GM12874 (cell line): Measurements from ENCODE around the gene RREB1.

Experiments used
- CTCF ChIP-seq: IDR thresholded peaks from 2 replicates; pipeline ENCODE4 v1.5.1; 2011; ENCODE audit warnings: low read depth, mild to moderate bottlenecking, control low read depth, low read length, moderate library complexity; ENCODE audit not compliant: insufficient read depth

Gene RREB1

GRCh38 chr6:7247179-7247456 lies 139.4 kb downstream of the RREB1 start:
- TF ChIP-seq CTCF, result no peak

GRCh38 chr6:7247828-7248227 lies 140.1 kb downstream of the RREB1 start:
- no peak for TF ChIP-seq CTCF

GRCh38 chr6:7249391-7249790 lies 141.6 kb downstream of the RREB1 start:
- no peak for TF ChIP-seq CTCF

- no peak for TF ChIP-seq CTCF
Observed at GRCh38 chr6:7249946-7250643, 142.3 kb downstream of the RREB1 start.

GRCh38 chr6:7250812-7251211 lies 143.1 kb downstream of the RREB1 start:
- no peak for TF ChIP-seq CTCF

GRCh38 chr6:7251646-7252260 lies 144.0 kb downstream of the RREB1 start:
- TF ChIP-seq CTCF, result no peak

- TF ChIP-seq CTCF, result no peak
Observed at GRCh38 chr6:7252390-7252789, 144.6 kb downstream of the RREB1 start.
